Stimulated activated CD4-positive, alpha-beta T cell treated with anti-CD3 and anti-CD28 coated beads, Interleukin-1b, Interleukin-23, amount 100 ng/mL, for 24 hours (primary cell): ENCODE data around the gene ZNF708.
"Not testable (repeated sequence)": the region's sequence is repeated elsewhere in the genome, so short reads cannot be mapped to it uniquely, and the experiment has no call there.

ENCODE experiments used
- DNase-seq, 4 experiments: peaks; one replicate each; pipeline ENCODE4 v3.0.0-alpha.2; 2020; ENCODE audit warnings: low read depth in 4 of 4, low spot score in 1 of 4

Gene ZNF708

GRCh38 chr19:21260164-21260847 is 68.9 kb downstream of the ZNF708 start:
- DNase-seq = no peak

- not testable (repeated sequence) for DNase-seq
Observed at GRCh38 chr19:21259421-21260124, 69.6 kb downstream of the ZNF708 start.

- no peak for DNase-seq
Observed at GRCh38 chr19:21256722-21257121, 72.5 kb downstream of the ZNF708 start.
